Measurements from ENCODE around the gene DNAJC19. TPM values are rescaled to one million over a fixed set of nuclear protein-coding genes. Genes with fewer than 3 reads are reported as not detected.

Gene DNAJC19
- total RNA-seq (2014; rRNA removed; shearing (Covaris generic)) (21.4 and 34.5 TPM in 2 replicates), polyA plus RNA-seq (2016; fragmentation: Nextera tagmentation; extraction: Ambion mirVana) (82.8 and 89.4 TPM in 2 replicates)

DNA sequence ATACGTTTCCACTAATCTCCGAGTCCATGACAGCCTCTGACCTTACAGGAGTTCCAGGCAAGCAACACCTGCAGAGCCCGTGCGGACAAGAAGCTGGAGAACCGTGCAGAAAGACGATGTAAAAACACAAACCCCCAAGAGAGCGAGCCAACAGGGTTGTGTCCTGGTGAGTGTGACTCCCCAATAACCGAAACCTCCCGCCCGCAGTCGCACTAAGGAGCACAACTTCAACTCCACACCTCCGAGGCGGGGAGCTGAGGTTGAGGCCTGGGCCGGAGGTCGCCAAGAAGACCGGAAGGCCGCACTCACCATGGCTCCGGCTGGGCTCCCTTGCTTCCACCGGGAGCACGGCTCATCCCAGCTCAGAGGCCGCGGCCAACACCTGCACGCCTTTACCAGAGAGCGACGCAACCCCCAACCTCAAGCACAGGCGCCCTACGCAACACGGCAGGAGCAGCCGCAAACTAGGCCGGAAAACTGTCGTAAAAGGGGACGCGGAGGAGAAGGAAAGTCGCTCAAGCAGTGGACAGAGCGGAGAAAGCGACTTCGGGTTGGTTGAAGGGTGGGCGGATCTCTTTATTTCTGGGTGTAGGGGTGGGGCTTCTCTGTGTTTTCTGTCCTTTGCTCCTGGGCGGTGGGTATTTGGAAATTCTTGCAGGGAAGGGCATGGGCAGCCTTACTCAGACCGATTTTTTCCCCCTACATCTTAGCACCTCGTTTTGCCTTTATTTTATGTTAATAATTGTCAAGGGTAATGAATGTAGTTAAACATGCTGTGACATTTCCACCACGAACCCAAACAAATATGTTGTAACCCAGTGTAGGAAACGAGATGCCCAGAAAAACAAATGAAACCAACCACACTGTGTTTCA lies at the start of gene DNAJC19:
Gene DNAJC19, minus strand, starts transcription at position 446 of the 873 bp plus-strand sequence. Its CDS starts 134 bp downstream, at position 312.
- H3K79me2 ChIP-seq (ENCODE audit: insufficient read depth) = peaks cover 39% of the 10 kb centered on the region
- no peaks in the 10 kb centered on the region for H3K27me3 ChIP-seq (replicated peaks; ENCODE audit: insufficient read depth)
- peak; percentile 98 for DNase-seq
- peaks cover 6% of the 10 kb centered on the region; the same call in 1 of the 2 replicates for H3K36me3 ChIP-seq (ENCODE audit: low read depth)
- peak within 1 kb of the TSS; percentile 88 for H3K9ac ChIP-seq
- H3K9me3 ChIP-seq (ENCODE audit: low read depth) = no peaks in the 10 kb centered on the region
- in situ Hi-C loops (cut with MboI) = no loop called here
- peak within 1 kb of the TSS; percentile 98 for H2AFZ ChIP-seq
- peak within 1 kb of the TSS; percentile 92 for H3K4me3 ChIP-seq
- WGBS, 2 experiments (ENCODE audit: low coverage in 1 of 2, low lambda C conversion rate in 2 of 2, missing lambda C conversion rate in 2 of 2) = 1% methylated on average over 43 of the region's 43 CpGs
- no peak for TF ChIP-seq EZH2phosphoT487 (IDR thresholded peaks at IDR 0.05; ENCODE audit: insufficient read depth, low read depth)
- TF ChIP-seq EZH2 (IDR thresholded peaks at IDR 0.05; ENCODE audit: insufficient read depth, poor library complexity, severe bottlenecking) = no peak
- no peaks in the 10 kb centered on the region for H3K9me2 ChIP-seq (ENCODE audit: insufficient read depth)
- peaks cover 5% of the 10 kb centered on the region; the same call in 1 of the 2 replicates for H3K4me1 ChIP-seq (ENCODE audit: insufficient read depth)
- peak within 1 kb of the TSS; percentile 91 for H3K4me2 ChIP-seq (ENCODE audit: unreplicated experiment)
- H4K20me1 ChIP-seq (ENCODE audit: insufficient read depth) = no peaks in the 10 kb centered on the region
- H3K27ac ChIP-seq = peak within 1 kb of the TSS; percentile 45
- peaks cover 23% of the 10 kb centered on the region for H3F3A ChIP-seq (ENCODE audit: insufficient read depth)

DNA sequence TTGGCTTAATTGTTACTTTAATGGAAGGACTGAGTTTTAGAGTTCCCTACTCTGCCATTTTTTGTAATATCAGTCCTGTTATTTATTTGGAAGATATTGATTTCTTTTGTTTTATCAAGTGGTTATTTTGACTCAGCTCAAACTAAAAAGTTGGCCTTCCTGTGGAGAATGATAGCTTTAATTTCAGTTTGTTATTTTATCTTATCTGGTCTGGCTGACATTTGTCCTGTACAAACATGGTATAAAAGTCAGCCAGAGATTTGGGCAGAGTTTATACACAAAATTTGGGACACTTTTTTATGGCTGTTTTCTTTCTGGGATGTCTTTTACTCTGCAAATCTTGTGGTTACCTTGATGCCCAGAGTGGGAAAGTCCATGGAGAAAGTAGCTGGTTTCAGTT lies 41.4 kb upstream of the DNAJC19 start:
- Histone ChIP-seq H3K9ac (no peak overlapping the region), H3K27ac (no peak overlapping the region)
- in situ Hi-C loops (cut with MboI) = no loop called here

DNA sequence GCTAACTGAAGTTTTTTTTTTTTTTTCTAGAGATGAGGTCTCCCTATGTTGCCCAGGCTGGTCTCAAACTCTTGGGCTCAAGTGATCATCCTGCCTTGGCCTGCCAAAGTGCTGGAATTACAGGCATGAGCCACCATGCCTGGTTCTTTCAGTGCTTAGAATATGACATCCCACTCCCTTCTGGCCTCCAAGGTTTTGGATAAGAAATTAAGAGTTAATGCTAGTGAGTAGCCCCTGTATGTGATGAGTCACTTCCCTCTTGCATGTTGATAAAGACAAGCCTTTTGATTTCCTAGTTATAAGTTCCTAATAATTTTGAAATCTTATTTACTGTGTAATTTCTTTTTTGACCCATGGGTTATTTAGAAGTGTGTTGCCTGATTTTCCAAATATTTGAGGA lies 35.7 kb upstream of the DNAJC19 start:
- in situ Hi-C loops (cut with MboI) = no loop called here
- H3K36me3 ChIP-seq (ENCODE audit: low read depth) = no peaks in the 10 kb centered on the region
- H3K27me3 ChIP-seq (replicated peaks; ENCODE audit: insufficient read depth) = no peaks in the 10 kb centered on the region
- no peaks in the 10 kb centered on the region for H3K79me2 ChIP-seq (ENCODE audit: insufficient read depth)
- H3K9me3 ChIP-seq (ENCODE audit: low read depth) = no peaks in the 10 kb centered on the region
- TF ChIP-seq EZH2 (IDR thresholded peaks at IDR 0.05; ENCODE audit: insufficient read depth, poor library complexity, severe bottlenecking) (no peak), EZH2phosphoT487 (IDR thresholded peaks at IDR 0.05; ENCODE audit: insufficient read depth, low read depth) (no peak)
- no peak for DNase-seq
- H3F3A ChIP-seq (ENCODE audit: insufficient read depth) = no peaks in the 10 kb centered on the region
- no peaks in the 10 kb centered on the region for H3K9me2 ChIP-seq (ENCODE audit: insufficient read depth)
- H2AFZ ChIP-seq = no peak overlapping the region
- no peaks in the 10 kb centered on the region for H4K20me1 ChIP-seq (ENCODE audit: insufficient read depth)
- H3K9ac ChIP-seq = no peak overlapping the region
- H3K4me1 ChIP-seq (ENCODE audit: insufficient read depth) = no peaks in the 10 kb centered on the region
- H3K4me3 ChIP-seq = no peak overlapping the region
- no peak overlapping the region for H3K4me2 ChIP-seq (ENCODE audit: unreplicated experiment)
- no peak overlapping the region for H3K27ac ChIP-seq

More for the DNA sequence above, 41.4 kb upstream of the DNAJC19 start:
- no peaks in the 10 kb centered on the region for H3K9me3 ChIP-seq (ENCODE audit: low read depth)
- H3K27me3 ChIP-seq (replicated peaks; ENCODE audit: insufficient read depth) = no peaks in the 10 kb centered on the region
- no peak overlapping the region for H3K4me3 ChIP-seq
- H3K4me2 ChIP-seq (ENCODE audit: unreplicated experiment) = no peak overlapping the region
- H3K4me1 ChIP-seq (ENCODE audit: insufficient read depth) = no peaks in the 10 kb centered on the region
- H3F3A ChIP-seq (ENCODE audit: insufficient read depth) = no peaks in the 10 kb centered on the region
- no peaks in the 10 kb centered on the region for H4K20me1 ChIP-seq (ENCODE audit: insufficient read depth)
- H3K9me2 ChIP-seq (ENCODE audit: insufficient read depth) = no peaks in the 10 kb centered on the region
- no peaks in the 10 kb centered on the region for H3K79me2 ChIP-seq (ENCODE audit: insufficient read depth)
- no peaks in the 10 kb centered on the region for H3K36me3 ChIP-seq (ENCODE audit: low read depth)
- no peak for TF ChIP-seq EZH2 (IDR thresholded peaks at IDR 0.05; ENCODE audit: insufficient read depth, poor library complexity, severe bottlenecking)
- no peak for TF ChIP-seq EZH2phosphoT487 (IDR thresholded peaks at IDR 0.05; ENCODE audit: insufficient read depth, low read depth)
- no peak for DNase-seq
- H2AFZ ChIP-seq = no peak overlapping the region

DNA sequence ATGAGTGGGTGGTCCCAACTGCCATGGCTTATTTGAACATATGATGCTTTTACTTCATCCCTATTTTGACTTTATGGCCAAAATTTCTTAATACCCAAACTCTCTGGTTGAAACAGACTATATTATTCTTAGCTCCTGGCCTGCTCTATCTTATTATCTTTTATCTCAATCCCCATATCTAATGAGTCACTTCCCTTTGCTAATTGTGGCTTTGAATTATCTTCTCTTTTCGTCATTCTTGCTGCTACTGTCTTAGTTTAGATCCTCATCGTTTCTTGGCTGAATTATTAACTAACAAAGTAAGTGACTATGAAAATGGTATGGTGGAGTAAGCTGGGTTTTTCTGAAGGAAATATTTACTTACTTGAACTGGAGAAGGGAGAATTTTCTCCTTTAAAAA lies 28.2 kb upstream of the DNAJC19 start:
- no peak for DNase-seq
- H3K79me2 ChIP-seq (ENCODE audit: insufficient read depth) = no peaks in the 10 kb centered on the region
- H3K9me2 ChIP-seq (ENCODE audit: insufficient read depth) = no peaks in the 10 kb centered on the region
- H4K20me1 ChIP-seq (ENCODE audit: insufficient read depth) = no peaks in the 10 kb centered on the region
- H3F3A ChIP-seq (ENCODE audit: insufficient read depth) = no peaks in the 10 kb centered on the region
- H3K27me3 ChIP-seq (replicated peaks; ENCODE audit: insufficient read depth) = no peaks in the 10 kb centered on the region
- no peak overlapping the region for H3K27ac ChIP-seq
- H3K9ac ChIP-seq = no peak overlapping the region
- H3K9me3 ChIP-seq (ENCODE audit: low read depth) = no peaks in the 10 kb centered on the region
- 39 to 48% methylated on average over 2 of the region's 2 CpGs for WGBS, 2 experiments (ENCODE audit: low coverage in 1 of 2, low lambda C conversion rate in 2 of 2, missing lambda C conversion rate in 2 of 2)
- no peaks in the 10 kb centered on the region for H3K36me3 ChIP-seq (ENCODE audit: low read depth)
- no peak overlapping the region for H2AFZ ChIP-seq
- H3K4me1 ChIP-seq (ENCODE audit: insufficient read depth) = no peaks in the 10 kb centered on the region
- no peak overlapping the region for H3K4me3 ChIP-seq
- in situ Hi-C loops (cut with MboI) = no loop called here
- no peak overlapping the region for H3K4me2 ChIP-seq (ENCODE audit: unreplicated experiment)
- no peak for TF ChIP-seq EZH2 (IDR thresholded peaks at IDR 0.05; ENCODE audit: insufficient read depth, poor library complexity, severe bottlenecking)
- no peak for TF ChIP-seq EZH2phosphoT487 (IDR thresholded peaks at IDR 0.05; ENCODE audit: insufficient read depth, low read depth)
